Erythroblast (primary cell): ENCODE data around the gene TACSTD2.

Source experiments
- GATA1 ChIP-seq: IDR thresholded peaks from 2 replicates; pipeline ENCODE4 v1.6.1; 2011; ENCODE audit warnings: low read depth, mild to moderate bottlenecking, control low read depth, low read length, moderate library complexity
- POLR2A ChIP-seq: IDR thresholded peaks from 2 replicates; pipeline ENCODE4 v1.6.1; 2011; ENCODE audit warnings: mild to moderate bottlenecking, low read length

GRCh38 chr1:58587667-58588066, 10.6 kb upstream of the TACSTD2 start:
- no peak for TF ChIP-seq POLR2A
- TF ChIP-seq GATA1: no peak
